GM21576 (cell line): ENCODE measurements around the gene DPEP1.
"Not testable (repeated sequence)": the region's sequence is repeated elsewhere in the genome, so short reads cannot be mapped to it uniquely, and the experiment has no call there.

Source experiments
- ATAC-seq: cut with Tn5 transposase; IDR thresholded peaks from one replicate; pipeline ENCODE4 v1.9.1; 2021; ENCODE audit warnings: mild to moderate bottlenecking, moderate library complexity; ENCODE audit not compliant: unreplicated experiment

Gene DPEP1

DNA sequence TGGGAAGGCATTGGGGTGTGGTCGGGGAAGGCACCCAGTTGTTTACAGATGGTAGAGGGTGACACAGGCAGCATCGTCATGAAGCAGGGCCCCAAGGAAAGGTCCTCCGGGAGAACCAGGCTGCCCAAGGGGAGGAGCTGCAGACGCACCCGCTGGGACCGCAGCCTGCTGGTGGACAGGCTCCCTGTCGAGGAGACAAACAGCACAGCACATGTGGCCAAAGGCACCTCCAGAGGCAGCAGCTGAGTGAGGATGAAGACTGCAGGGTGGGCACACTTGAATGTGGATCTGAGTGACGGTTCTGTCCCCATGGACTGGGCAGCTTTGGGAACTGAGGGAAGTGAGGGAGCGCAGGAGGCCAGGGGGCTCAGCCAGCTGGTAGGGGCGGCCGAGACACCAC lies 31.7 kb downstream of the DPEP1 start:
- no peak for ATAC-seq

DNA sequence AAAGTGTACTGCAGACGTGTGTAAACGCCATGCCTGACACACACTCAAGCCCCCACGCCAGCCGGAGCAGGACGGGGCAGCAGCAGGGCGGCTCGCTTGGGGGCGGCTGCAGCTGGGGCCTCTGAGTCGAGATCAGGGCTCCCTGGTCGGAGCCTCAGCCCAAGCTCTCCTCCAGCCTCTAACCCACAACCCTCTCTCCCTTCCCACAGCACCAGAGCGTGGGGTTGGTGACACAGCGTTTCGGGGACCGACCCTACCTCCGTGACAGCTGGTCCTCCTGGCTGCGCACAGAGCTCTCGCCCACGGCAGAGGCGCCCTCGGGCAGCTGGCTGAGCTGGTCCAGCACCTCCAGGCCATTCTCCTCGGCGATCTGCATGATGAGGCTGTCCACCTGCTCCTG lies 32.8 kb downstream of the DPEP1 start:
- no peak for ATAC-seq

DNA sequence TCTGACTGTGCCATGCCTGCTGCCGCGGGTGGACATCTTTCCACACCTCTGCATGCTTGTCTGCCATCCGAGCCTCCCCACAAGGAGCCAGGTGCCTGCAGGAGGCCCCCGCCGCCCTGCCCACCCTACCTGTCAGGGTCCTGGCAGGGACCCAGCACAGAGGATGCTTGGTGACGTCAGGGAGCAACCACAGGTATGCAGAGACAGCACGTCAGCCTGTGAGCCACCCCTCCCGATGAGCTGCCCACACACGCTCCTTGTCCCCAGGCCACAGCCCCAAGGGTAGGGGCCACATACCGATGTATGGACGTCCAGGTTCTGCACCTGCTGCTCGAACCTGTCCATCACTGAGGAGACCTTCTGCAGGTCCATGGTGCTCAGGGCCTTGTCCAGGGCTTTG lies 33.5 kb downstream of the DPEP1 start:
- no peak for ATAC-seq

DNA sequence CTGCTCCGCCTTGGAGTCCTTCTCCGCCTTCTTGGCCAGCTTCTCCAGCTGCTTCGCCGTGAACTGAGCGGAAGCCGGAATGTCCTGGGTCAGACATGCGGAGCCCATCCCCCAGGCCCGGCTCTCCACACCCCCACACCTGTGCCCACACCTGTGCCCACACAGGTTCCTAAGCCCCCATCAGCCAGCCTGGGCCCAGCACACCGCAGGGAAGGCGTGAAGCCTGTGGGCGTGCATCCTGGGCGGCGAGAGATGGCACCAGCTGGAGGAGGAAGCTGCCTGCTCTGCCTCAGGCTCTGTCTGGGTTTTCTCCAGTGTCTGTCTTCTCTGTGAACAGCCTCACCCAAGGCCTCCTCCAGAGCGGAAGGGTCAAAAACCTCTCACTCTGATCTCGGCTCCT lies 38.1 kb downstream of the DPEP1 start:
- no peak for ATAC-seq

DNA sequence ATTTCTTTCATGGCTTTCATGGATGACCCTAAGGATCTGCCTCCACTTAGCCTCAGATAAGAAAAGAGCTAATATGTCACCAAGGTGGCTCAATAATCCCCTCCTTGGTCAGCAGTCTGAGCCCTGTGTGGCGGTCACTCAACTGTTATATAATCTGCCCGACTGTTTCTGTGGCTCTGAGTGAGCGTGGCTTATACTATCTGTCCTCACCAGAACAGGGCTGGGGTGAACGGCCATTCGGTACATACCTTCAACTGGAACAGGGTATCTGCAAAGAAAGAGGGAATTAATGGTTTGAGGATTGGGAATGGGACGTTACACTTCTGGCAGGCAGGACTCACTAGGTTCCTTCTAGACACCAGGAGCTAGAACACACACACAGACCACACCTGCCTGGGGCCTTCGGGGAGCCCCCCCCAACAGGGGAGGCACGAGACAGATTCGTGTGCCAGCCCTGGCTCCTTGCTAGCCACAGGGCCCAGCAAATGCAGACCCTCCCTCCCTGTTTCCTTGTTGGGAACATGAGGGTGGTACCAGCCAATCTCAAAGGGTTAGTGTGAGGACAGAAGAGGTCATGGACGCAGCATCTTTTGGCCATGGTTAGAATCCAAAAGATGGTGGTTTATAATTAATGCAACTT lies 40.3 kb downstream of the DPEP1 start:
- no peak for ATAC-seq

DNA sequence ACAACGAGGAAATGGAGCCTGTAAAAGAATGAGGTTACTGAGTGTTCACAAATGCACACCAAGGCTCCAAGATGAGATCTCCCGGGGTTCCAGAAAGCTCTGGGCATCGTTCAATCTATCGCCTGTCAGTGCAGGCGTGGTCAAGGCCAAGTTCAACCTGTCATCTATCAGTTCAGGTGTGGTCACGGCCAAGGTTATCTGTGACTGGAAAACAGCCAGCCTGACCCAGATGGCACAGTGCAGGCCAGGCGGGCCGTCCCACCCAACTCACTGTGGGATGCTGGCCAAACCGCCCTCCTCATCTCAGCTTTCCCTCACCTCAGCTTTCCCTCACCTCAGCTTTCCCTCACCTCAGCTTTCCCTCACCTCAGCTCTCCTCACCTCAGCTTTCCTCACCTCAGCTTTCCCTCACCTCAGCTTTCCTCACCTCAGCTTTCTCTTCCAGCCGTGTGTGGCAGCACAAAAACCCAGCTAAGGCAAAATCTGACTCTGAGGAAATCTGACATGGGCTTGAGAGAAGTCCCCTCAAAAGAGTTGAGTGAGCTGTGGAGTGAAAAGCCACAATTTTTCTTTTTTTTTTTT lies 41.7 kb downstream of the DPEP1 start:
- ATAC-seq: no peak

DNA sequence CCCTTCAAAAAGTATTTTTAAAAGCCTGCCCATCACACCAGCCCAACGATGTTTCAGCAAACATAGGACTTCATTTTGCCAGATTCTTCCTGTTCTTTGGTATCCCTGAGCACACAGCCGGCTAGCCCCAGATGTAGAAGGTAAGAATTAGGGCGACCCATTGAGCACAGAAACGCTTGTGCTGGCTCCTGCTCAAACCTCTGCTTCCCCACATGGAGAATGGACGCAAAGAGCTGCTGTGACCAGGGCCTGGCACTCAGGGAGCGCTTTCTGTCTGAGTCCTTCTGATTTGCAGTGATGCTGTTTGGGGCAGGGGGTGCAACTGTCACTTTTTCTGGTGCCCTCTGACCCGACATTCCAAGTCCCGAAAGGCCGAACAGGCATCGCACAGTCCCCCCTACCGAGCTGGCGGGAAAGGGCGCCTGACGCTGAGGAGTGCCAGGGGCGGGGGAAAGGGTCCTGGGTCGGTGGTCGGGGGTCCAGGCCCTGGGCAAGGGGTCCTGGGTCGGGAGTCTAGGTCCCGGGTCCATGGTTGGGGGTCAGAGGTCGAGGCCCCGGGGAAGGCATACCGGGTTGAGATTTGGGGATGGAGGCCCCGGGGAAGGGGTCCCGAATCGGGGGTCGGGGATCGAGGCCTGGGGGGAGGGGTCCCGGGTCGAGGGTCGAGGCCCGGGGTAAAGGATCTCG lies 43.1 kb downstream of the DPEP1 start:
- no peak for ATAC-seq

DNA sequence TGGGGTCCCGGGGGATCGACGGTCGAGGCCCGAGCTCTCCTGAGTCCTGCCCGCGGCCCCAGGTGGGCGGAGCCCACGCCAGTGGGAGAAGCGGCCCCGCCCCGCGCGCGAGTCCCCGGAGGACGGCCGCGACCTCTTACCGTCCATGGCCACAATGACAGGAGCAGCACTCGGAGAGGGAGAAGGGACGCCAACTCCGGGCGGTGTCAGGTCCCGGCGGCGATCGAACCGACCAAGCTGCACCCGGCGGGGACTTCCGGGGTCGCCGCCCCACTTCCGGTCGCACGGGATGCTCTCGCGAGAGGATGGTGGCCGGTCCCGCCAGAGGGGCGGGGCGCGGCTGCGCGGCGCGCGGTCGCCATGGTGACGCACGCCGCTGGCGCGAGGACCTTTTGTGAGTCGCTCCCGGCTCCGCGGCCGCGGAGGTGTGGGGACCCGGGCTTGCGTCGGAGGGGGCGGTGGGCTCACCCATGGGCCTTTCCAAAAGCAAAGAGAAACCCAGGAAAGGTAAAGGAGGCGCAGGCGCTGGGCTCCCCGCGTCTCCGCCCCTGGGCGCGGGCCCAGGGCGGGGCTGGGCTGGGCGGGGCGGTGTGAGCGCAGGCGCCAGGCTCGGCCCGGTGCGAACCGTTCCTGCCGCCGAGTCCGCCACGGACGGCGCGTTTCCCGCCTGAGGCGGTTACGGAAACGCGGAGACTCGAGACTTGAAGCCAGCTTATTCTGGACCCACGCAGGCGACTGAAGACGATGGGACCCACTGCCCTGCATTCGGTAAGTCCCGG lies 44.2 kb downstream of the DPEP1 start, which contains the start of the genes CHMP1A and SPATA33:
Gene CHMP1A (minus strand): TSS at position 267 of the 779 bp plus-strand sequence. CDS start 120 bp downstream, at position 147.
Gene SPATA33 (plus strand): TSS at position 395 of the 779 bp plus-strand sequence. CDS start 76 bp downstream, at position 471.
- peak; percentile 88 for ATAC-seq

DNA sequence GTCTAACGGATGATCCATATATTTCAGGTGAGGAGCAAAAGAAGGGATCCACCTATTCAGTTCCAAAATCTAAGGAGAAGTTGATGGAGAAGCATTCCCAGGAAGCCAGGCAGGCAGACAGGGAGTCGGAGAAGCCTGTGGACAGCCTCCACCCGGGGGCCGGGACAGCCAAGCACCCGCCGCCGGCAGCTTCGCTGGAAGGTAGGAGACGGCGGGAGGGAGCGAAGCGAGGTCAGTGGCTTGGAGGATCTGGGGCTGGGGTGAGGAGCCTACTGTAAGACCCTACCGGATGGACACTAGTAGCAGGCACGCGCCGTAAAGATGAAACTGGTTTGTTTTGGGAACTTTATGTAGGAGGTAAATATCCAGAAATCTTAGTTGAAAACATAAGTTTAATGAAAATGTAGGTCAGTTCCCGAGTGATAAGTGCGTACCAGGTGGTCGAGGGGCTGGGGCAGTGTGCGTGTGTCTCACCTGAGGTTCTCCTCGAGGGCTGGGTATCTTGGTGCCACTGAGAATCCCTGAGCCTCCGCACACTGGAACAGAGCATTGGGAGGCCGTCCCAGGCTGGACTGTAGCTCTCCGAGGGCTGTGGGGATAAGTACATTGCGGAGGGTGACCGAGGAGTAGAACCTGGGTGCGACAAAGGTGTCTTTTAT lies 44.9 kb downstream of the DPEP1 start:
- ATAC-seq: no peak

DNA sequence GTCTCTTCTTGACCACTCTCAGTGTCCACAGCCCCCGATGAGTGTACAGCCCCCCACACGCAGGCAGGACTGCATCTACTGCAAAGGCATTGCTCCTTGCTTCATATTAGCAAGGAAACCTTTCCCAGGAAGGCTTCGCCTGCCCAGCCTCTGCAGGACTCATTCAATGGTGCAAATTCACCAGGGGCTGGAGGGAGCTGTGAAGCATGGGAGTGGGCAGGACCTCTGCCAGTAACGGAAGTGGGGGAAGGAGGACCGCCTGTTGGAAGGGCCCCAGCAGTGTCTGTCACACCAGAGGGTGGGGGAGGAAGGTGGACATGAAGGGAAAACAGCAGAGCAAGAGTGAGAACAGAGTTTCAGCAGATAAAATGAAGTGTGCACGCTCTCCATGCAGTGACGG lies 46.7 kb downstream of the DPEP1 start:
- no peak for ATAC-seq

DNA sequence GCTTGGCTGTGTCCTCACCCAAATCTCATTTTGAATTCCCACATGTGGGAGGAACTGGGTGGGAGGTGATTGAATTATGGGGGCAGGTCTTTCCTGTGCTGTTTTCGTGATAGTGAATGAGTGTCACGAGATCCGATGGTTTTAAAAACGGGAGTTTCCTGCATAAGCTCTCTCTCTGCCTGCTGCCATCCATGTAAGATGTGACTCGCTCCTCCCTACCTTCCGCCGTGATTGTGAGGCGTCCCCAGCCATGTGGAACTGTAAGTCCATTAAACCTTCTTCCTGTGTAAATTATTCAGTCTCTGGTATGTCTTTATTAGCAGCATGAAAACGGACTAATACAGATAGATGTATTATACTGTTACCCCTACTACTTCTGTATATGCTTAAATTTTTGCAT lies 47.8 kb downstream of the DPEP1 start:
- no peak for ATAC-seq

DNA sequence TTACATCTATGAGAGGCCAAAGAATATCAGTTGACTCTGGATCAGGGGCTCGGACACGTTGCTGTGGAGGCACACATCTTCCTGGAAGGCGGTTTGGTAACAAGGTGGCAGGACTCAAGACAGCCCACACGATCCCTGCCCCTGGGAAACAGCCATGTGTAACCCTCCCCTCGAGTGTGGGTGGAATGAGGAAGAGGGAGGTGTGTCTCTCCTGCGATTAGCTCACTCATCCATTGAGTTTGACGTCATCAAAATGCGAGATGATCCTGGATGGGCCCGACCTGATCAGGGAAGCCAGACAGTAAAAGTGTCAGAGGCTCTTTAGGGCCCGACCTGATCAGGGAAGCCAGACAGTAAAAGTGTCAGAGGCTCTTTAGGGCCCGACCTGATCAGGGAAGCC lies 50.8 kb downstream of the DPEP1 start:
- not testable (repeated sequence) for ATAC-seq

DNA sequence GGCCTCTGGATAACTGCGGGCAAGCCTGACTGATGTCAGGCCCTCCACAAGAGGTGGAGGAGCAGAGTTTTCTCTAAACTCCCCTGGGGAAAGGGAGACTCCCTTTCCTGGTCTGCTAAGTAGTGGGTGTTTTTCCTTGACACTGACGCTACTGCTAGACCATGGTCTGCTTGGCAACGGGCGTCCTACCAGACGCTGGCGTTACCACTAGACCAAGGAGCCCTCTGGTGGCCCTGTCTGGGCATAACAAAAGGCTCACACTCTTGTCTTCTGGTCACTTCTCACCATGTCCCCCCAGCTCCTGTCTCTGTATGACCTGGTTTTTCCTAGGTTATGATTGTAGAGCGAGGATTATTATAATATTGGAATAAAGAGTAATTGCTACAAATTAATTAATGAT lies 53.6 kb downstream of the DPEP1 start:
- ATAC-seq: not testable (repeated sequence)

DNA sequence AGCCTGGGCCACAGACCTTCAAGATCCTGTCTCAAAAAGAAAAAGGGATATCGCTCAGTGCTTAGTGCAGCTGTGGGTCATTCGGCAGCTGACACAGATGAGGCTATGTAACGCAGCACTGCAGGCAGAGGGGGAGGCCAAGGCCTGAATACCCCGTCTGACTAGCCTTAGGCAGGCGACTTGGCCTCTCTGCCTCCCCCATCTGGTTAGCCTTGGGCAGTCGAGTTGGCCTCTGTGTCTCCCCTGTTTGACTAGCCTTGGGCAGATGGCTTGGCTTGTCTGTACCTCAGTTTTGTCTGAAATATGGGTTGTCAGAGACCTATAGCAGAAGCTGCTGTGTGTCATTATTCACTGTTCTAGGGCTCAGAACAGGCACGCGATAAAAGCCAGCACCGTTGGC lies 54.2 kb downstream of the DPEP1 start:
- ATAC-seq: no peak

DNA sequence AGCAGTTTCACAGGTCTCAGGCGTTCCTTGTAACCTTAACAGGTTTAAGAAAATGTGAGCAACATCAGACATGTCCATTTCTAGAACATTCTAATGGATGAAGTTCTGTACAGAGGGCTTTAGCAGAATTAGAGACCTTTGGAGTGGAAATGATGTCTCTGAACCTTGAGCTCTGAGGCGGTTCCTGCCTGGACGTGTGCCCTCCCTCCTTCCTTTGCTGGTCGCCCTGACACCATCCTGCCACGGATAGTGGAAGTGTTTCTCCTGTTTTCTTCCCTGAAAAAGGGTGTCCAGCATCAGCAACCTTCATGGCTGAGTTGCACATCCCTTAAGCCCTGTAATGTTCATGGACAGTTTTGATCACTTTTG lies 55.3 kb downstream of the DPEP1 start:
- no peak for ATAC-seq

DNA sequence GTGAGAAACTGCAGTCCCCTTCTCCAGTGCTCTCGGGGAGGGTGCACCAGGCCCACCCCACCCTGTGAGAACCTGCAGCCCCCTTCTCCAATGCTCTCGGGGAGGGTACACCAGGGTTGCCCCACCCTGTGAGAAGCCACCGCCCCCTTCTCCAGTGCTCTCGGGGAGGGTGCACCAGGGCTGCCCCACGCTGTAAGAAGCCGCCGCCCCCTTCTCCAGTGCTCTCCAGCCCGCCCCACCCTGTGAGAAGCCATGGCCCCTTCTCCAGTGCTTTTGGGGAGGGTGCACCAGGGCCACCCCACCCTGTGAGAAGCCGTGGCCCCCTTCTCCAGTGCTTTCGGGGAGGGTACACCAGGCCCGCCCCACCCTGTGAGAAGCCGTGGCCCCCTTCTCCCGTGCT lies 56.3 kb downstream of the DPEP1 start:
- no peak for ATAC-seq

DNA sequence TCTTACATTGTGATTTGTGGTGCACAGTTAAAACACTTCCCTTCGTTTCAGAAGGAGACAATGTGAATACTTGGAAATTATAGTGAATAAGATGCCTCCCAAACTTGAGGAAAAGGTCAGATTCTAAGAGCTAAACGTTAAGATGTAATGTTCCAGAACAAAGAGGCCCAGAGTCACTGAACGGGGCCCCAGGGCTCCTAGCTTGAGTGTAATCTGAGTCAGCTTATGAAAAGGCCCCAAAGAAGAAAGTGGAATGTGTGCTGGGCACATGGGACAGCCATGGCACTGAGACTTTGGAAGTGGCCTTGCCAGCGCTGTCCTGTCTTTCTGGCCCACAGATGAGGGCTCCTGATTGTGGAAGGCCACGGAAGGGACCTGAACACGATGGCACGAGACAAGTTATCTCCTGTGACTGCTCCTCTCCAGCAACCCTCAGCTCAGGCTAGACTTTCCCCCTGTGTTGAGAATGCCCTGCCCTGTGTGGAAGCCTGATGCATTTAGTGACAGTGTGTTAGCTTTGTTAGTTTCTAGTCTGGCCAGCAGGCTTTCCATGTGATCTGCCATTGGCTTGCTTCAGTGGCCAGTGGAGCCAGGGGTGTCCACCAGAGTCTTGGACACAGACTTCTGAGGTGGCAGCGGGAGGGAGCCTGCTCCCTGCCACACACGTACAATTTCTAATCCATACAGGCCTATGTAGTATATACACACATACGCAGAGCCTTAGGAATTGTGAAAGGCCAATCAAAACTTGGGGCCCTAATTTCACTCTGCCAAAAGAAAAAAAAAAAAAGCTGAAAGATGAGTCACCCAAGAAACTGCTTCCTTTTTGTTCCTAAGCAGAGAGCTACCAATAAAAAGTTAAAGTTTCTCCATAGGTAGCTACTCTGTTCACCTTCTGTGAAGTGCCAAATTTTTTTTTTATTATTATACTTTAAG lies 57.3 kb downstream of the DPEP1 start:
- ATAC-seq: no peak

DNA sequence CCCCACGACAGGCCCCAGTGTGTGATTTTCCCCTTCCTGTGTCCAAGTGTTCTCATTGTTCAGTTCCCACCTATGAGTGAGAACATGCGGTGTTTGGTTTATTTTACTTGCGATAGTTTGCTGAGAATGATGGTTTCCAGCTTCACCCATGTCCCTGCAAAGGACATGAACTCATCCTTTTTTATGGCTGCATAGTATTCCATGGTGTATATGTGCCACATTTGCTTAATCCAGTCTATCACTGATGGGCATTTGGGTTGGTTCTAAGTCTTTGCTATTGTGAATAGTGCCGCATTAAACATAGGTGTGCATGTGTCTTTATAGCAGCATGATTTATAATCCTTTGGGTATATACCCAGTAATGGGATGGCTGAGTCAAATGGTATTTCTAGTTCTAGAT lies 58.1 kb downstream of the DPEP1 start:
- ATAC-seq: not testable (repeated sequence)

DNA sequence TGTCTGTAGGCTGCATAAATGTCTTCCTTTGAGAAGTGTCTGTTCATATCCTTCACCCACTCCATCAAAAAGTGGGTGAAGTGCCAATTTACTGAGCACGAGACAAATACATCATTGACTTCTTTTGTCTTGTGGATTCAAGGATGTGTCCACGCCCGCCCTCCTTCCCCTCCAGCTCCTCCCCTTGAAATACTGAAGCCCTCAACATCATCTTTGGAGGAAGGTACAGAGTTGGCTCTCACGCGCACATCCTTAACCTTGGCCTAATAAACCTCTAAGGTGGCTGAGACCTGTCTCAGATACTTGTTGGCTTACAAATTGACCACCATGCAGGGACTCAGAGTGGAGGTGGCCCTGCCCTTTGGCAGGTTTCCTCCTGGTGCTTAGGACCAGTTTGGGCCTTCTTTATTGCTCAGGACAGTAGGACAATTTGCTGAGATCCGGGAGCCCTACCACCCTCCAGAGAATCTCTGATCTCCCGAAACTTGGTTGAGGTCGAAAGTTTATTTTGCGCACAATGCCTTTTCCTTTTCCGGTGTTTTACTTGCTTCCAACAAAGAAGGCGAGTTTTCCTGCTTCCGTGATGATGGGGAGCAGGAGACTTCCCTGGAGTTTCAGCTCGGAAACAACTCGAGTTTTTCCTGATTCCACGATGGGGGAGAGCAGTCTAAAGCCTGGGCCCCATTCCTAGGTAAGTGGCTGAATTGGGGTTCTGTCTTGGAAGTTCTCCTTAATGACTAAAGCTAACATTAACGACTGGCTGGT lies 58.9 kb downstream of the DPEP1 start:
- no peak for ATAC-seq
